Esophagus squamous epithelium (tissue), 4 donors: ENCODE results near the gene ARHGAP26.

Experiments used
- CTCF ChIP-seq, 6 experiments: fragments of 450-650 bp in 4 of 6; fragments of 200-600 bp in 2 of 6; sonication (generic) in 2 of 6; IDR thresholded peaks; one replicate each; pipeline ENCODE4 v1.5.1; 2016 to 2019; ENCODE audit warnings: antibody characterized with exemption in 6 of 6, mild to moderate bottlenecking in 4 of 6, moderate library complexity in 4 of 6
- POLR2A ChIP-seq, 4 donors: fragments of 450-650 bp; IDR thresholded peaks; one replicate each; pipeline ENCODE4 v1.6.1; 2017; ENCODE audit warnings: antibody characterized with exemption in 4 of 4, mild to moderate bottlenecking in 4 of 4, moderate library complexity in 3 of 4

- TF ChIP-seq CTCF (IDR thresholded peaks at IDR 0.05) = no peak
- TF ChIP-seq POLR2A (IDR thresholded peaks at IDR 0.05) = no peak
These were observed 39.9 kb downstream of the ARHGAP26 start for GRCh38 chr5:142810081-142810480.
